Sigmoid colon (tissue), 3 donors: ENCODE data around the gene MAPKAPK5.

Experiments
- POLR2A ChIP-seq, 2 donors: fragments of 450-650 bp; IDR thresholded peaks; one replicate each; pipeline ENCODE4 v1.6.1; 2016; ENCODE audit warnings: antibody characterized with exemption in 2 of 2, mild to moderate bottlenecking in 2 of 2, moderate library complexity in 2 of 2
- TF ChIP-seq, protein P1 (sequence below), 4 experiments: fragments of 450-650 bp in 3 of 4; fragments of 200-600 bp in 1 of 4; IDR thresholded peaks; one replicate each; pipeline ENCODE4 v1.5.1; 2016 to 2019; ENCODE audit warnings: antibody characterized with exemption in 4 of 4, mild to moderate bottlenecking in 3 of 4, moderate library complexity in 2 of 4

DNA sequence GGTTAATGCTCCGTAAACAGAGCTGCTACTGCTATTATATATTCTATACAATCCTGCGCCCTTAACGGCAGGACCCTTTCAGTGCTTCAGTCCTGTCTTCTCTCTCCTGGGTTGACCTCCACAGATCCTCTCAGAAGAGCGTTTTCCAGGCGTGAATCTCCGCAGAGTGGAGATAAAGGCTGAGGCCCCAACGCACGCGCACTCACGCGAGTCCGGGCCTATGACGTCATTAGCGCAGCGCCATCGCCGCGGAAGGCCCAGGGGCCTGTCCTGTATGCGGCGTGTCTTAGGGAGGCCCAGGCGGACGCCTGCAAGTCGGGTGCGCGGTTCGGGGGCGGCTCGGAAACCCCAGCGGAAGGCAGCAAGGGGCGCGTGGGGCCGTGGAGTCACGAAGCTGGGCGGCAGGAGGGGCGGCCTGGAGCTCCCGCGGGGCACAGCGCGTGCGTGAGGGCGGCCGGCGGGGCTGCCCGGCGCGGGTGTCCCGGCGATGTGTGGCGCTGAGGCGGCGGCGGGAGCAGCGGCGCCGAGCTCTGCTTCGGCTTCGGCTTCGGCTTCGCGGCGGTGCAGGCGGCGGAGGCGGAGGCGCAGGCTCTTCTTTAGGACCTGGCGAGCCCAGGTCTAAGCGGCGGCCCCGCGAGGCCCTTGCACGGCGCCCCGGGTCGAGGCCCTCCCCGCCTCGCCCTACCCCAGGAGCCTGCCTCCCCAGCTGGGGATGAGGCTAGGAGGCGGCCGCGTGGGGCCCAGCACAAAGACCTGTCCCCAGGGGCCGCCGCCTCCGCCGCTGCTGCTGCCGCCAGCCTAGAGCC is at the start of gene MAPKAPK5:
- TF ChIP-seq, protein P1, sequence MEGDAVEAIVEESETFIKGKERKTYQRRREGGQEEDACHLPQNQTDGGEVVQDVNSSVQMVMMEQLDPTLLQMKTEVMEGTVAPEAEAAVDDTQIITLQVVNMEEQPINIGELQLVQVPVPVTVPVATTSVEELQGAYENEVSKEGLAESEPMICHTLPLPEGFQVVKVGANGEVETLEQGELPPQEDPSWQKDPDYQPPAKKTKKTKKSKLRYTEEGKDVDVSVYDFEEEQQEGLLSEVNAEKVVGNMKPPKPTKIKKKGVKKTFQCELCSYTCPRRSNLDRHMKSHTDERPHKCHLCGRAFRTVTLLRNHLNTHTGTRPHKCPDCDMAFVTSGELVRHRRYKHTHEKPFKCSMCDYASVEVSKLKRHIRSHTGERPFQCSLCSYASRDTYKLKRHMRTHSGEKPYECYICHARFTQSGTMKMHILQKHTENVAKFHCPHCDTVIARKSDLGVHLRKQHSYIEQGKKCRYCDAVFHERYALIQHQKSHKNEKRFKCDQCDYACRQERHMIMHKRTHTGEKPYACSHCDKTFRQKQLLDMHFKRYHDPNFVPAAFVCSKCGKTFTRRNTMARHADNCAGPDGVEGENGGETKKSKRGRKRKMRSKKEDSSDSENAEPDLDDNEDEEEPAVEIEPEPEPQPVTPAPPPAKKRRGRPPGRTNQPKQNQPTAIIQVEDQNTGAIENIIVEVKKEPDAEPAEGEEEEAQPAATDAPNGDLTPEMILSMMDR (IDR thresholded peaks at IDR 0.05): no peak
- TF ChIP-seq POLR2A (IDR thresholded peaks at IDR 0.05): peak; percentile 73 to 81
